Vagina (tissue), 2 donors: Measurements from ENCODE around the gene PSMD11. TPM values are rescaled to one million over a fixed set of nuclear protein-coding genes. Genes with fewer than 3 reads are reported as not detected.

Experiments used
- DNase-seq, 2 donors: peaks; one replicate each; pipeline ENCODE4 v3.0.0-alpha.2; 2017; ENCODE audit errors: extremely low spot score in 2 of 2
- H3K27ac ChIP-seq: fragments of 200-600 bp; sonication (generic); one replicate; pipeline ENCODE4 v1.5.1; 2019
- H3K27me3 ChIP-seq: fragments of 200-600 bp; sonication (generic); one replicate; pipeline ENCODE4 v1.5.1; 2019
- H3K36me3 ChIP-seq, 2 donors: fragments of 200-600 bp; sonication (generic); one replicate each; pipeline ENCODE4 v1.5.1; 2017 to 2019
- H3K4me1 ChIP-seq: fragments of 200-600 bp; sonication (generic); one replicate; pipeline ENCODE4 v1.5.1; 2019
- H3K4me3 ChIP-seq, 2 donors: fragments of 200-600 bp; sonication (generic); 1 replicate in 1 of 2; 2 replicates in 1 of 2; pipeline ENCODE4 v1.5.1; 2016 to 2019
- H3K9me3 ChIP-seq: fragments of 200-600 bp; sonication (generic); one replicate; pipeline ENCODE4 v1.5.1; 2019
- CTCF ChIP-seq, 3 experiments: fragments of 450-650 bp in 2 of 3; fragments of 200-600 bp in 1 of 3; sonication (generic) in 1 of 3; IDR thresholded peaks; one replicate each; pipeline ENCODE4 v1.5.1; 2017 to 2019; ENCODE audit warnings: antibody characterized with exemption in 3 of 3, mild to moderate bottlenecking in 2 of 3, moderate library complexity in 2 of 3
- POLR2A ChIP-seq, 2 donors: fragments of 450-650 bp; IDR thresholded peaks; one replicate each; pipeline ENCODE4 v1.6.1; 2017; ENCODE audit warnings: antibody characterized with exemption in 2 of 2, mild to moderate bottlenecking in 2 of 2, moderate library complexity in 2 of 2
- POLR2AphosphoS5 ChIP-seq, 2 donors: sonication (generic); formaldehyde crosslinking; IDR thresholded peaks; one replicate each; pipeline ENCODE4 v1.9.0; 2017; ENCODE audit warnings: antibody characterized with exemption in 2 of 2, mild to moderate bottlenecking in 2 of 2, low read depth in 1 of 2; ENCODE audit not compliant: insufficient read depth in 1 of 2
- intact Hi-C: fragments of 100-400 bp; cut with DNase I; formaldehyde crosslinking; loops from one replicate; pipeline ENCODE4 v1.15.1; 2023
- total RNA-seq: library from RNA; depleted of rRNA; stranded (reverse); fragments of >200 nt; gene quantifications from one replicate; pipeline ENCODE4 v1.2.3, GENCODE V29; 2016

Gene PSMD11
- total RNA-seq, 1 donor from 2014 or later = 46.9 TPM

GRCh38 chr17:32452281-32452680 lies 8.0 kb downstream of the PSMD11 start:
- intact Hi-C loops = no loop called here
- Histone ChIP-seq H3K27me3 (no peaks in the 10 kb centered on the region), H3K4me3 (no peak overlapping the region), H3K27ac (no peak overlapping the region), H3K4me1 (peaks cover 2% of the 10 kb centered on the region), H3K9me3 (no peaks in the 10 kb centered on the region), H3K36me3 (peaks cover 0 to 64% of the 10 kb centered on the region in 2 donors)
- TF ChIP-seq CTCF (IDR thresholded peaks at IDR 0.05) (no peak), POLR2AphosphoS5 (IDR thresholded peaks at IDR 0.05; ENCODE audit: insufficient read depth in 1 of 2, low read depth in 1 of 2) (no peak), POLR2A (IDR thresholded peaks at IDR 0.05) (no peak)
- DNase-seq = no peak

GRCh38 chr17:32453370-32453769 lies 9.1 kb downstream of the PSMD11 start:
- Histone ChIP-seq H3K4me3 (no peak overlapping the region), H3K36me3 (peaks cover 0 to 71% of the 10 kb centered on the region in 2 donors), H3K4me1 (no peaks in the 10 kb centered on the region), H3K27me3 (no peaks in the 10 kb centered on the region), H3K9me3 (no peaks in the 10 kb centered on the region), H3K27ac (no peak overlapping the region)
- intact Hi-C loops = no loop called here
- no peak for DNase-seq
- TF ChIP-seq POLR2AphosphoS5 (IDR thresholded peaks at IDR 0.05; ENCODE audit: insufficient read depth in 1 of 2, low read depth in 1 of 2) = no peak
- TF ChIP-seq POLR2A (IDR thresholded peaks at IDR 0.05) = no peak
- no peak for TF ChIP-seq CTCF (IDR thresholded peaks at IDR 0.05)

- no peak for DNase-seq
- intact Hi-C loops = no loop called here
- H3K27me3 ChIP-seq = no peaks in the 10 kb centered on the region
- no peaks in the 10 kb centered on the region for H3K4me1 ChIP-seq
- H3K9me3 ChIP-seq = no peaks in the 10 kb centered on the region
- H3K27ac ChIP-seq = no peak overlapping the region
- no peak overlapping the region for H3K4me3 ChIP-seq
- TF ChIP-seq POLR2A (IDR thresholded peaks at IDR 0.05) = no peak
- no peak for TF ChIP-seq POLR2AphosphoS5 (IDR thresholded peaks at IDR 0.05; ENCODE audit: insufficient read depth in 1 of 2, low read depth in 1 of 2)
- TF ChIP-seq CTCF (IDR thresholded peaks at IDR 0.05) = no peak
- H3K36me3 ChIP-seq = peaks cover 0 to 69% of the 10 kb centered on the region in 2 donors
Measured at GRCh38 chr17:32458371-32458770, 14.1 kb downstream of the PSMD11 start.

- Histone ChIP-seq H3K9me3 (no peaks in the 10 kb centered on the region), H3K27me3 (no peaks in the 10 kb centered on the region), H3K36me3 (peaks cover 0 to 62% of the 10 kb centered on the region in 2 donors), H3K27ac (no peak overlapping the region), H3K4me3 (no peak overlapping the region), H3K4me1 (no peaks in the 10 kb centered on the region)
- no peak for DNase-seq
- intact Hi-C loops = no loop called here
- TF ChIP-seq POLR2A (IDR thresholded peaks at IDR 0.05) (no peak), POLR2AphosphoS5 (IDR thresholded peaks at IDR 0.05; ENCODE audit: insufficient read depth in 1 of 2, low read depth in 1 of 2) (no peak), CTCF (IDR thresholded peaks at IDR 0.05) (no peak)
Measured at GRCh38 chr17:32460054-32460453, 15.7 kb downstream of the PSMD11 start.

GRCh38 chr17:32461498-32461852 lies 17.2 kb downstream of the PSMD11 start:
- Histone ChIP-seq H3K27ac (no peak overlapping the region), H3K4me1 (no peaks in the 10 kb centered on the region), H3K4me3 (no peak overlapping the region), H3K27me3 (no peaks in the 10 kb centered on the region), H3K9me3 (no peaks in the 10 kb centered on the region), H3K36me3 (peaks cover 0 to 64% of the 10 kb centered on the region in 2 donors)
- no peak for DNase-seq
- intact Hi-C loops = no loop called here
- TF ChIP-seq POLR2A (IDR thresholded peaks at IDR 0.05) (no peak), POLR2AphosphoS5 (IDR thresholded peaks at IDR 0.05; ENCODE audit: insufficient read depth in 1 of 2, low read depth in 1 of 2) (no peak), CTCF (IDR thresholded peaks at IDR 0.05) (no peak)
